Right ventricle myocardium superior (tissue), 1 donor: ENCODE results near the gene MVD. TPM values are rescaled to one million over a fixed set of nuclear protein-coding genes. Genes with fewer than 3 reads are reported as not detected.

Experiments
- ATAC-seq: fragments of 200-7000 bp; cut with Tn5 transposase; one replicate; pipeline ENCODE4 v1.9.1; 2020; ENCODE audit warnings: mild to moderate bottlenecking; ENCODE audit not compliant: poor library complexity
- DNase-seq: peaks from one replicate; pipeline ENCODE4 v3.0.0-alpha.2; 2020
- intact Hi-C: fragments of 100-400 bp; cut with DNase I; formaldehyde crosslinking; loops from one replicate; pipeline ENCODE4 v1.11.2; 2022
- long read RNA-seq: library from polyadenylated mRNA; unstranded; transcript quantifications from one replicate; pipeline ENCODE4 v2.0.0, GENCODE V29; 2021
- total RNA-seq: library from RNA; stranded (reverse); fragmentation: NEBNext Ultra II Directional; extraction: Animal tissue kit (Norgen Biotek cat#: 25700); gene quantifications from one replicate; pipeline ENCODE4 v1.2.1, GENCODE V29; 2021
- donor health status: DM: no; HTN: yes; CAD: no; lungs with severe emphysema.

MVD gene, protein sequence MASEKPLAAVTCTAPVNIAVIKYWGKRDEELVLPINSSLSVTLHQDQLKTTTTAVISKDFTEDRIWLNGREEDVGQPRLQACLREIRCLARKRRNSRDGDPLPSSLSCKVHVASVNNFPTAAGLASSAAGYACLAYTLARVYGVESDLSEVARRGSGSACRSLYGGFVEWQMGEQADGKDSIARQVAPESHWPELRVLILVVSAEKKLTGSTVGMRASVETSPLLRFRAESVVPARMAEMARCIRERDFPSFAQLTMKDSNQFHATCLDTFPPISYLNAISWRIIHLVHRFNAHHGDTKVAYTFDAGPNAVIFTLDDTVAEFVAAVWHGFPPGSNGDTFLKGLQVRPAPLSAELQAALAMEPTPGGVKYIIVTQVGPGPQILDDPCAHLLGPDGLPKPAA
- 21.9 TPM for total RNA-seq
- long read RNA-seq, transcript MVD-201 (10 exons, 1,823 nt), result major isoform, 75 of 110 reads
- long read RNA-seq, partial matches to known transcripts, result 6 of 110 reads
- long read RNA-seq, other reads (novel, unspliced or antisense), result 23 of 110 reads

DNA sequence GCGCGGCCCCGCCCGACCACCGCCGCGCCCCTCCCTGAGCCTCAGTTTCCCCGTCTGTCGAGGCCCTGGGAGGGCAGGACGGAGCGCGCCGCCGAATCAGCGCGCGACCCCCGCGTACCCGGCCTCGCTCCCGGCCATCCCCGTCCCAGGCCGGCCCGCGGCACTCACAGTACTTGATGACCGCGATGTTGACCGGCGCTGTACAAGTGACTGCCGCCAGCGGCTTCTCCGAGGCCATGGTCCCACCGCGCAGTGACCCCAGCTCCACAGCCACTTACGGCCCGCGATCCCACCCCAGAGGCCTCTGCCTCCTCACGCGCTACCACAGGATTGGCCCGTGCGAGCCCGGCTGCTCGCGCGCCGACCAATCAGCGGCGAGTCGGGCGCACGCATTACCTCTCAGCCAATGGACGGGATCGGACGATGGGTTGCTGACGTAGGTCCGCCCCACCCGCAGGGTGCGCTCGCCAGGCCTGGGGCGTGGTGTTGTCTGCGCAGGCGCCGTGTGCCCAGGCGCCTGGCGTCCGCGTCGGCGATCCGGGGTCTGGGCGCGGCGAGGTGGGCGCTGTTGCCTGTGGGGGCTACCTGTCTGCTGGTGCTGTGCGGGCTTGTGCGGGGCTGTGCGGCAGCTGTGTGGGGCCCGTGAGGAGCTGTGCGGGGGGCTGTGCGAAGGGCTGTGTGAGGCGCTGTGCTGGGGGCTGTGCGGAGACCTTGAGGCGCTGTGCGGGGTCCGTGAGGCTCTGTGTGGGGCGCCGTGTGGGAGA, at the start of gene MVD:
TSS of gene MVD (minus strand) at position 249 of the 764 bp plus-strand sequence. CDS start at position 238, 11 bp downstream.
- ATAC-seq, result peak; percentile 99
- intact Hi-C loops, result no loop called here
- DNase-seq, result peak; percentile 98

DNA sequence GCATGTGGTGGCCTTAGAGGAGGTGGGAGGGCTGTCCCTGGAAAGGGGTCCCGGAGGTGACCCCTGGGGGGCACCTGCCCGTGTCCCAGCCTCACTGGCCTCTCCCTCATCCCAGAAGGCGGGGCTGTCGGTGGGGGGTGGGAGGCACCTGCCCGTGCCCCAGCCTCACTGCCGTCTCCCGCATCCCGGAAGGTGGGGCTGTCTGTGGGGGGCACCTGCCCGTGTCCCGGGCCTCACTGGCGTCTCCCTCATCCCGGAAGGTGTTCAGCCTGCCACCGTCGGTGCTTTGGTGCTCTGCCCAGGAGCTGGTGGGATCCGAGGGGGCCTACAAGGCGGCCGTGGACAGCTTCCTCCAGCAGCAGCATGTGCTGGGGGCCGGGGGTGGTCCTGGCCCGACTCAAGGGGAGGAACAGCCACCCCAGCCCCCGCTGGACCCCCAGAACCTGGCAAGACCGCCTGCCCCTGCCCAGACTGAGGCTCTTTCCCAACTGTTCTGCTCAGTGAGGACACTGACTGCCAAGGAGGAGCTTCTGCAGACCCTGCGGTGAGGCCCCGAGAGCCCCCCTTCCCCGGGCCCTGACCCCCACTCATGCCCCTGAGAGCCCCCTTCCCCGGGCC, 49.6 kb upstream of the MVD start:
- ATAC-seq, result no peak
- intact Hi-C loops, result no loop called here
- no peak for DNase-seq

DNA sequence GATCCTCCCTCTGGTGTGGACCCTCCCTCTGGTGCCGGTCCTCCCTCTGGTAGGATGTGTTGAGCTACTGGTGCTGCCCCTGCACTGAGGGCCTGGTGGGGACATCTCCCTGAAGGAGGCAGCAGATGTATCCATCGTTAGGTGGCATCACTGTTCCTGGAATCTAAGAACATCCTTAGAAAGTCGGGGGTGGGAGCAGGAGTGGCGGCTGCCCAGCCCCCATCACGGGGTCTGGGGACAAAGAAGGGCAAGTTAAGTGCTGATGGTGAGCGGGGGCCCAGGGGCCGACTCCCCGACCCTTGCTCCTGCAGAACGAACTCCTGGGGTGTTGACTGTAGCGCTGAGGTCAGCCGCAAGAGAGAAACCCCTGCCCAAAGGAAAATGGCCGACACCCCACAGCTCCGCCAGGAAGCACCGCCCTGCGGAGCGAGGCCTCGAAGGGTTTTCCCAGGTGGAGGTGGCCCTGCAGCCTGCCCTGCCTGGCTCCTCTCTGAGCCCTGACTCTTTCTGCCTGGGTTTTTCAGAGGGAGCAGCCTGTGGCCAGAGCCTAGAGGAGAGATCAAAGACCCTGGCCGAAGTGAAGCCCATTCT, 49.0 kb upstream of the MVD start:
- ATAC-seq (no peak), DNase-seq (no peak)
- intact Hi-C loops, result no loop called here

DNA sequence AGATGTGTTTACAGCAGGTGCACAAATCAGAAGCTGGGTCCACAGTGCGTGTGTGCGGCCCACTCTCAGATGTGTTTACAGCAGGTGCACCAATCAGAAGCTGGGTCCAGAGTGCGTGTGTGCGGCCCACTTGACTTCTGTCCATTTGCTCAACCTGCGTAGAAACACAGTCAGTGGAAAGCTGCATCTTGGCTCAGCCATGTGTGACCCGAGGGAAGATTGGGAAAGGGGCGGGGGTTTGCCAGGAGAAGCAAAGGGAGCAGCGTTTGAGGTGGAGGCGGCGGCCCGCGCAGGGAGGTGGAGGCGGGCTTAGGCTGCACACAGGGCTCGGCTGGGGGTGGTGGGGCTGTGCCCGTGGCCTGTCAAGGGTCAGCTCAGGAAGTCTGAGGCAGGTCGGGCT, 47.7 kb upstream of the MVD start:
- intact Hi-C loops, result no loop called here
- no peak for ATAC-seq
- no peak for DNase-seq

DNA sequence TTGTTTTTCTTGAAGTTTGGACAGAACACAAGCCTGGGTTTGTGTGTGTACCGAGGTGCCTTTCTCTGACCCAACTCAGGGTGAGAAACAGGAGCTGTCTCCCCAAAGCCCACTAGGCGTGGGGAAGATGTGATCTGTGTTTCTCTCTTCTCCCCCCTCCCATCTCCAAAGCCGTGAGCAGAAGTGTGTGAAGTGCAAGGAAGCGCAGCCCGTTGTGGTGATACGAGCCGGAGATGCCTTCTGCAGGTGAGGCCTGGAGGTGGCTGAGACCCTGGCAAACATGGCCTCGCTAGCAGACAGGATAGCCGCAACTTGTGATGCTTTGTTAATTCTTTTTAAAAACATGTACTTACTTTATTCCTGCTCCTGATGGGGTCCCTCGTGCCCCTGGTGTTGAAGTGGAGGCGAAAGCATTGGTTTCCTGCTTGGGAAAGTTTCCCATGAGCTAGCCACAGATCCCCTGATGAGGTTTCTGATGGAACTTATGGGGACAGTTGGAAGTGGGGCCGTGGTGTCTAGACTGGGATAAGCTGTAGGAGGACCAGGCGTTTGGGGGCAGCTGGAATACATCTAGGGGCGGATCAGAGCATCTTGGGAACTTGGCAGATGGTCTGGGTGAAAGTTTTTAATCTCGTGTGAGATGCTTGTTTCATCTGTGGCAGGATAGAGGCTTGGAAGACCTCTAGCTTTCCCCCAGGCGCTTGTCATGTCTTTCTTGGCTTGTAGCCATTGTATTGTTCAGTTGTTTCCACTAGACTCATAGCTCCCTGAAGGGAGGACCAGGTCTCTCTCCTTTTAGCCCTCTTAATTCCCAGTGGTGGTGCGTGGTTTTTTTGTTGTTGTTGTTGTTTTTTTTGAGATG, 44.3 kb upstream of the MVD start:
- DNase-seq (no peak), ATAC-seq (no peak)
- intact Hi-C loops, result no loop called here

DNA sequence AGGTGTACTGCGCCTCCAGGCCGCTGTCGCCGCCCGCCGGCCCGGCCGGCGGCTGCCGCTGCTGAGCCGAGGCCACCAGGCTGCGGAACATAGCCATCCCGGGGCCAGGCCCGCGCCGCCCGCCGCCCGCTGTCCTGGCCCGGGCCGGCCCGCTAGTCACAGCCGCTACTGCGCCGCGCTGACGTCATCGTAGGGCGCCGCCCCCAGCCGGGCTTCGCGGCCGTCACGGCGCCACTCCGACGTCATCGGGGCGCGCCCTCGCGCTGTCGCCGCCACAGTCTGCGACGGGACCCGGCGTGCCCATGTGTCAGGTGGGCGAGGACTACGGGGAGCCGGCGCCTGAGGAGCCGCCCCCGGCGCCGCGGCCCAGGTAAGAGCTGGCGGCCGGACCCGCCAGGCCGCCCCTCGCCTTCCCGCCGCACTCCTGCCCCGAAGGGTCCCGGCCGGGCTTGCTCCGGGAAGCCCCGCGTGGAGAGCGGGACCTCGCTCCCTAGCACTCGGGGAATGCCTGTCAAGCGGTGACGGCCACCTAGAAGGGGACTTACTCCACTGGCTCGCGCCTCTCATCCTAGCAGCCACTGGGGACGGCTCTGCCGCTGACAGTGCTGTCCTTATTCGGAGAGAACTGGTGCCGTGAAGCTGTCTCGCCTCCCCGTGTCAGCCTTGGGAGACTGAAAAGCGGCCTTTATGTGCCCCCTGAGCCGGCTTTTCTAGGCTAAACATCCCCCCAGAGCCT, 43.5 kb upstream of the MVD start, which contains the start of the genes CTU2 and RNF166:
TSS of gene CTU2 (plus strand) at position 275 of the 736 bp plus-strand sequence. CDS start at position 303, 28 bp downstream.
TSS of gene RNF166 (minus strand) at position 180 of the 736 bp plus-strand sequence. CDS start at position 97, 83 bp downstream.
- ATAC-seq, result peak; percentile 94
- peak; percentile 96 for DNase-seq
- intact Hi-C loops, result no loop called here

DNA sequence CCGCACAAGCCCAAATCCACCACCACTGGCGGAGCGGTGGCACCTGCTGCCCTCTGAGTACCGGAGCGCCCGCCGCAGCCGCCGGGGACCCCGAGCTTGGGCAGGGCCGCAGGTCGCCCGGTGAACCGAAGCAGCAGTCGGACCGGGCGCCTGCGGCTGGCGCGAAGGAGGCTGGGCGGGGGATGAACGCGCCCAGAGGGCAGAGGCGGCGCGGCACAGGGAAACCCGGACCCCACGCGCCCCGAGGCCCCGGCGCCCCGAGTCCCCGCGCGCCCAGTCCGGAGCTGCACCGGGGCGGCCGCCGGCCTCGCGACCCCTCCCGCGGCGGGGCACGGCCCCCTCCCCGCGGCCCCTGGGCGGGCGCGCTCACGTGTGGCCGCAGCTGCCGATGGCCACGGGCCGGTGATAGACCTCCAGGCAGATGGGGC, 42.9 kb upstream of the MVD start:
- peak; percentile 13 for ATAC-seq

DNA sequence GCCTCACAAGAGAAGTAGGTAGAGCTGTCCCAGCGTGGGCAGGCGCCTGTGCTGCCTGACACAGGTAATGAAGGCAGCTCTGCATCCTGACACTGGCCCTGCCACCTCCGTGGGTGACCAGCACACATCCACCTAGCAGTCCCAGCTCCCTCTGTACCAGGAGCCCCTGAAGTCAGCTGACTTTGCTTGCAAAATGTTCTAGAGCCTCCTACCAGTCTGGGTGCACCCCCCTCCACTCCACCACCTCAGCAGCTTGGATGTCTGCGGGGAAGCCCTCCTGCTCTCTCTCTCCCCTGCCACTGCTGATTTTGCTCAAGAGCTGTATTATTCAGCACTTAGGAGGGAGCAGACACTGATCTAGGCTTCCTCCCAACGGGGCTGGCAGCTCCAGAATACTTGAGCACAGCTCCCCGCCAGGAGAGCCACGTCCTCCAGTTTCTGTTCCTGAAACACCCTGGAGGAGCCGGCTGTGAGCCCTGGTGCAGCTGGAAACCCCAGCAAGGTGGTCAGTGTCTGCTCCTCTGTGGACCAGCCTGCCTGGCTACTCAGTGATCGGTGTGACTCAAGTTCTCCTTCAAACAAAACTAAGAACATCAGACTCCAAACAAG, 42.3 kb upstream of the MVD start:
- no peak for ATAC-seq
- intact Hi-C loops, result no loop called here
- DNase-seq, result peak; percentile 65

More for the DNA sequence above, 42.9 kb upstream of the MVD start:
- DNase-seq, result no peak
- intact Hi-C loops, result no loop called here

DNA sequence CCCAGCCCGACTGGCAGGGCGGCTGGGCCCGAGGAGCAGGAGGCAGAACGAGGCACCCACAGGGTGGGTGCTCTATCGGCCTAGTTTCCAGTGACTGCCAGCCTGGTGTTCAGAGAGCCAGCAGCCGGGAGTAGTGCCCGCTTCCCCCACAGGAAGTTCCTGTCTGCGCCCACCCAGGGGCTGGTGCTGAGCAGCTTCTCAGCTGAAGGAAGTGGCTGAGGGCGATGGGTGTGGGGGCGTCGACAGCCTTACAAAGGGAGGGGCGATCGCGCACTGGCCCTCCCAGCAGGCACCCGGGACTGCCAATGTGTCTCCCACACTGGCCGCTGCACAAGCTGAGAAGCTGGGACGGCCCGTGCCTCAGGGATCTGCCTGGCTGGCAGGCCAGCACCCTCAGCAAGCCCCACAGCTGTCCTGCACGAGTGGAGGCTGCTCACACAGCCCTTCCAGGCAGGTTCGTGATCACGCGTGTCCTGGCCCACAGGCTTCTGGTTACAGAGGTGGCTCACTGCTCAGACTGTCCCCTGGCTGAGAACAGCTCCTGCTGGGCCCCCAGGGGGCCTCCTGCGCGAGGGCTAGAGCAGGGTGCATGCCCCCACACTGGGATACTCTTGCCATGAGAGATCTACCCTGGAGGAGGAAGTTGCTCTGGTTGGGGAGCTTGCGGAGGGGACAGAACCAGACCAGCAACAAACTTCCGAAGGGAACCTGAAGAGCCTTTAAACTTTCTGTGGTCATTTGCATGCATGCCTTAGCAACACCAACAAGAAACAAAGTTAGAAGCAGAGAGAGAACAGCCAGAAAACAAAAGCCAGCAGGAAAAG, 40.8 kb upstream of the MVD start:
- peak; percentile 76 for DNase-seq
- intact Hi-C loops, result no loop called here
- peak; percentile 9 for ATAC-seq

DNA sequence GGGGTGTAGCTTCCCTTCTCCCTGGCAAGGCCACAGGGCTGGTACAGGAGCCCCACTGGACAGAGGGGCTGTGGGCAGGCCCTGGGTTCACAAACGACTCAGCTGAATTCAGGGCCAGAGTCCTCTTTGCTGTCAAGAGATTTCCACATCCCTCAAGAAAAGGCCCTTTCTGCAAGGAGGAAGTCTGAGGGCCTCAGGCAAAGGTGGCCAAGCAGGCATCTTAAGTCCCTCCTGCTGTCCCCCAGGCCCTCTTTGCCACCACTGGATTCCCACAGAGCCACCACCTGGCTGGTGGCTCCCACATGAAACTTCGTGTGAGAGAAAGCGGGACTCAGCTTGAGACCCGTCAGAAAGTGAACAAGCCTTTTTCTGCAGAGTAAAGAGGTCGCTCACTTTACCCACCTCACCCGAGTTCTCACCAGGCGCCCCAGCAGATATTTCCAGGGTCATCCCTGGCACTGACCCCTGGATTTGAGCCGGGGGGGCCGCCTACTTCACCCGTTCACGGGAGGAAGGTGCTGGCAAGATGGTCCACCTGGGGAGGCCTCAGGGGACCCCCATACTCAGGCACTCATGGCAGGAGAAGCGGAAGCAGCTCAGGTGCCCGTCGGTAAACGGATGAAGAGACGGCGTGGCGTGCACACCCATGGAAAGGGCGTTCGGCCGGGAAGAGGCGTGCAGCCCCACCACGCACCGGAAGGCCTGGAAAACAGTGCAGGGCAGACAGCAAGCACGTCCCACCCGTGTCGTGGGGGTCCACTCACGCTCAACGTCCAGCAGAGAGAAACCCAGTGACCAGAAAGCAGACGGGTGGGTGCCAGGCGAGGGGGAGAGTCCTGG, 39.7 kb upstream of the MVD start:
- intact Hi-C loops, result no loop called here
- no peak for ATAC-seq
- DNase-seq, result no peak

DNA sequence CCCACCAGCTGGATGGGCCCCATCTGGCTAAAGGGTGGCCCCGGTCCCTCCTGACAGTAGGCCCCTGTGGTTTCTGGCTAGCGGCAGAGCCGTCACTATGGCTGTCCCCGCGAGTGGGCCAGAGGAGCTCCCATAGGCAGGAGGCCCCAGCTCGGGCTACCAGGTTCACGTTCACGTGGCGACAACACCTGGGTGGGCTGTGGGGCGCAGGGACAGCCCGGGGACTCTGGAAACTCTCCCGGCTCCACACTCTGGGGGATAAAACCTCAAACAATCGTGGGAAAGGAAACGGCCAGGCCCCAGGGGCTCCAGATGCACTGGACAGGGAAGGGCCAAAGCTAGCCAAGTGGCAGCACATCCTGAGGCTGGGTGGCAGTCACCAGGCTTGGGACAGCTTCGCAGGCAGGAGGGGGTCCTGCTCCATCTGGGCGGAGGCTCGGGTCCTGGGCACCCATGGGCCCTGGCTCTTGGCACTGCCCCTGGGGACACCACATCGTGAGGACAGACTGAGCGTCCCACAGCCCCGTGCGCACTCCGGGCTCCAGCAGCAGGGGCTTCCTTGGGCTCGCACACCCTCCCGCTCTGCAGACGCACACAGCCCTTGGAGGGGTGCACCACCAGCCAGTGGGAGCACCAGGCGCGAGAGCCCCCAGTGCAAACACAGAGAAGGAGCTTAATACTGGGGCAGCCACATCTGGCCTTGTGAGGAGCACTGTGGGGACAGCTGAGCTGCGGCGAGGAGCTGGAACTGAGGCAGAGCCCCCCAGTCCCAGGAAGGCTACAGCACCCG, 38.9 kb upstream of the MVD start:
- intact Hi-C loops, result no loop called here
- ATAC-seq (no peak), DNase-seq (no peak)

DNA sequence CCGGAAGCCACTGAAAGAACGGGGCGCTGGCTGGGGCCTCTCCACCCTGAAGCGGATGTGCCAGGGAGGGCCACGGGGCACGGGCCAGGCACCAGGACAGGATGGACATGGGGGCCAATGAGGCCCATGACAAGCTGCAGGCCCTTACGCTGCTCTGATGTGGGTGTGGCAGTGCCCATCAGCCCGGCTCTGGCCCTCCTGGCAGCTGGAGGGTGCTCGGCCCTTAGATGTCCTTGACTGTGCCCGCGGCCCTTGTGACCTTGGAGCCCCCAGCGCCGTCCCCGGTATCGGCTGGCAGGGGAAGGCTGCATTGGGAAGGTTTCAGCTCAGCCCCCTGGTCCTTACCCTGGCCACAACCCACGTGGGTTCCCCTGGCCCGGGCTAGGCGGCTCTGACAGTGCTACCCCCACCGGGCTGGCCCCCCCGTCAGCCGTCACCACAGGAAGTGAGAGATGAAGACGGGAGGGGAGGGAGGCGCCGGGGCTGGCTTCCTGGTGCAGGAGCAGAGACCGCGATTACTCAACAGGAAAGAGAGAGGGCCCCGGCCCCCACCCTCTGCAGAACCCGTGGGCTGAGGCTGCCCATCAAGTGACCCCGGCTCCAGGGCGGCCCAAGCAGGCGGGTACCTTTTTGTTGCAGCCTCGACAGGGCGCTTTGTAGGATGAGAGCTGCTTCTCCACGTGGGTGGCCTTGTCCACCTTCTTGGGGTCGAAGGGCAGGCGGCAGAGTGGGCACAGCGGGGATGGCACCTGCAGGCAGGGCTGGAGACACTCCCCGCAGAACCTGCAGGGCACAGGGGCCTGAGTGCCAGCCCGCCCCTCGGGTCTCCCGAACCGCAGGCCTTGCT, 38.0 kb upstream of the MVD start:
- peak; percentile 97 for DNase-seq
- peak; percentile 76 for ATAC-seq
- intact Hi-C loops, result no loop called here

DNA sequence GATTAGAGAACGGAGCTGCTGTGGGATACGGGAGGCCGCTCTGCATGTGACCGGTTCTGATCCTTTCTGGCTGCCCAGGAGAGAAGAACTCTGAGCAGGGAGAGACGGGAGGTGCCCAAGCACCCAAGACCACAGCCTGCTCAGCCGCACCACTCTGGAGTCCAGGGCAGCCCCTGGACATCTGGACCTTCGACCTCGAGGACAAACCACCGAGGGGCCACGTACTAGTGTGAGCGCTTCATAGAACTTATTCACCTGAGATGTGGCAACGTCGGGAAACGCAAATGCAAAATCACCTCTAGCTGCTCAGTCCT, 37.4 kb upstream of the MVD start:
- no peak for DNase-seq
- intact Hi-C loops, result no loop called here
- ATAC-seq, result no peak

DNA sequence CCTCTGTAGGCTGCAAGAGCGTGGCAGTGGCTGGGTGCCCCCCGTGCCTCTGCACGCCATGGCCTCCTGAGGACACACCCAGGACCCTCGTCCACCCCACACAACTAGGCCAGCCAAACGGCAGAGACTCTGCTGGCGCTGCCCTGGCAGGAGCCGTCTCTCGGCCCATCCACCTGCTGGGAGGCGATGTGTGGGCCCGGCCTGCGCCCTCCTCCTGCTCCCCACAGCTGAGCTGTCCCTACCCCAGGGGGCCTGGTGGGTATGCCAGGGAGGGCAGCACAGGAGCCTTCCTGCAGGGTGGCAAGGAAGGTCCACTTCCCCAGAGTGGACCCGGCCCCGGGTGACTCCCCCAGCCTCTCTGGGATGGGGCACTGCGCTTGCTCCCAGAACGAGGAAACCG, 36.3 kb upstream of the MVD start:
- no peak for ATAC-seq
- DNase-seq, result no peak
- intact Hi-C loops, result no loop called here
